HG02852 (cell line): Measurements from ENCODE around the gene SMIM1.
"Not testable (repeated sequence)": the region's sequence is repeated elsewhere in the genome, so short reads cannot be mapped to it uniquely, and the experiment has no call there.

Source experiments
- ATAC-seq: cut with Tn5 transposase; IDR thresholded peaks from one replicate; pipeline ENCODE4 v1.9.1; 2021; ENCODE audit warnings: mild to moderate bottlenecking, moderate library complexity; ENCODE audit not compliant: unreplicated experiment

SMIM1 gene, protein sequence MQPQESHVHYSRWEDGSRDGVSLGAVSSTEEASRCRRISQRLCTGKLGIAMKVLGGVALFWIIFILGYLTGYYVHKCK

DNA sequence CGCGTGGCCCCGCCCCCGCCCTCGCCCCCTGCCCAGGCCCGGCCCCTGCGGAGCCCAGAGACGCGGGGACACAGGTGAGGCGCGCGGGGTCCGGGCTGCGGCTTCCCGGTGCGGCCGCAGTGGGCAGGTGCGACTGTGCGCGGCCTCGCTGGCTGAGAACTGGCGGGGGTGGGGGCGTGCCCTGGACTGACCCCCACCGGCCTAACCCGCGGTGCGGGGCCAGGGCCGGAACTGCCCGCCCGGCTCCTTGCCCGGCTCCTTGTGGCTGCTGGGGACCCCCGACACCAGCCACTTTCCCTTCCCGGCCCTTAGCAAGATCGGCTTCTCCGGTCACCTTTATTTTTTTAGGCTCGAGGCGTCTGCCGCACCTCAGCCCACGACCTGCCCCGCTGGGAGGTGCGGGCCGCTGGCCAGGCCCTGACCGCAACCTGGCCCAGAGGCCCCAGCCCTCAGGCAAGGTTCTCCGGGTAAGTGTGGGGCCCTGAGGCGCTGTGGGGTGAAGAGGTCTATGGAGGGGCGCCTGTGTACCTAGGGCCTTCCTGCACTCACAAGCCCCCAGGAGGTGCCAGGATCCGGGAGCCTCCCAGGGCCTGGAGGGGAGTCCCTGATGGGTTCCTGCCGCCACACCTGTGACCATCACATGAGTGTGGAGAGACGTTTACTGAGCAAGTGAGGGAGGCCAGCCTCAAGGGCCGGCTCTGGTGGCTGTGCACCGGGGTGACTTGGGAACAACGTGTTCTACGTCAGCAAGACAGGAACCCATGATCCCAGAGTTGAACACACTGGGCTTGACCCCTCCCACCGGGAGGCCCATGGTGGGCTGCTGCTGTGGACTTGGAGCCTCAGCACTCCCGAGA is at the start of gene SMIM1:
TSS of gene SMIM1 (plus strand) at position 35 of the 857 bp plus-strand sequence. CDS start 2,625 bp downstream, outside the sequence.
- peak; percentile 4 for ATAC-seq

DNA sequence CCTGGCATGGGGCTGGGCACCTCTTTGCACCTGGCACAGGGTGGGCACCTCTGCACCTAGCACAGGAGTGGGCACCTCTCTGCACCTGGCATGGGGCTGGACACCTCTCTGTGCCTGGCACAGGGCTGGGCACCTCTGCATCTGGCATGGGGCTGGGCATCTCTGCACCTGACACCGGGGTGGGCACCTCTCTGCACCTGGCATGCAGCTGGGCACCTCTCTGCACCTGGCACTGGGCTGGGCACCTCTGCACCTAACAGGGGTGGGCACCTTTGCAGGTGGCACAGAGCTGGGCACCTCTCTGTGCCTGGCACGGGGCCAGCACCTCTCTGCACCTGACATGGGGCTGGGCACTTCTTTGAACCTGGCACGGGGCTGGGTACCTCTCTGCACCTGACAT is 49.7 kb upstream of the SMIM1 start:
- ATAC-seq = no peak

DNA sequence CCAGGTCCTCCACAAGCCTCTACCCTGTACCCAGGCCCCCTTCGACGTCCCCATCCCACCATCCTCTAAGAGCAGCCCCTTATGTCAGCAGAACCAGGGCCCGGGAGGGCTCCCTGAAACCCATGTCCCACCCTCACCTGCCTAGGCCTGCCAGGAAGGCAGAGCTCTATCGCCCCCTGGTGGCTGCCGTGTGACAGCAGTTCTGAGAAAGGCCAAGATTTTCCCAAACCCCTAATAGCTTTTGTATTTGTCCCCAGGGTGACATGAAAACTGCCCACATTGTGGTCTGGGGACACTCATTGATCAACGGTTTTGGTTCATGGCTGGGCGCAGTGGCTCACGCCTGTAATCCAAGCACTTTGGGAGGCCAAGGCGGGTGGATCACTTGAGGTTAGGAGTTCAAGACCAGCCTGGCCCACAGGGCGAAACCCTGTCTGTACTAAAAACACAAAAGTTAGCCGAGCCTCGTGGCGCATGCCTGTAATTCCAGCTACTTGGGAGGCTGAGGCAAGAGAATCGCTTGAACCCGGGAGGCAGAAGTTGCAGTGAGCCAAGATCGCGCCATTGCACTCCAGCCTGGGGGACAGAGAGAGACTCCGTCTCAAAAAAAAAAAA is 48.0 kb upstream of the SMIM1 start:
- not testable (repeated sequence) for ATAC-seq

DNA sequence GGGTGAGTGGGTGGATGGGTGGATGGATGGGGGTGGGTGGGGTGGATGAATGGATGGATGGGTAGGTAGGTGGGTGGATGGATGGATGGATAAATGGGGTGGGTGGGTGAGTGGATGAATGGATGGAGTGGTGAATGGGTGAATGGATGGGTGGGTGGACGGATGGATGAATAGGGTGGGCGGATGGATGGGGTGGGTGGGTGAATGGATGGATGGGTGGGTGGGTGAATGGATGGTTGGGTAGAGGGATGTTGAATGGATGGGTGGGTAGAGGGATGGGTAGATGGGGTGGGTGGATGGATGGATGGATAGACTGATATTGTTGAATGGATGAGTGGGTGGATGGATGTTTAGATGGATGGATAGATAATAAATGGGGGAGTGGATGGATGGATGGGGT is 47.2 kb upstream of the SMIM1 start:
- ATAC-seq = no peak

DNA sequence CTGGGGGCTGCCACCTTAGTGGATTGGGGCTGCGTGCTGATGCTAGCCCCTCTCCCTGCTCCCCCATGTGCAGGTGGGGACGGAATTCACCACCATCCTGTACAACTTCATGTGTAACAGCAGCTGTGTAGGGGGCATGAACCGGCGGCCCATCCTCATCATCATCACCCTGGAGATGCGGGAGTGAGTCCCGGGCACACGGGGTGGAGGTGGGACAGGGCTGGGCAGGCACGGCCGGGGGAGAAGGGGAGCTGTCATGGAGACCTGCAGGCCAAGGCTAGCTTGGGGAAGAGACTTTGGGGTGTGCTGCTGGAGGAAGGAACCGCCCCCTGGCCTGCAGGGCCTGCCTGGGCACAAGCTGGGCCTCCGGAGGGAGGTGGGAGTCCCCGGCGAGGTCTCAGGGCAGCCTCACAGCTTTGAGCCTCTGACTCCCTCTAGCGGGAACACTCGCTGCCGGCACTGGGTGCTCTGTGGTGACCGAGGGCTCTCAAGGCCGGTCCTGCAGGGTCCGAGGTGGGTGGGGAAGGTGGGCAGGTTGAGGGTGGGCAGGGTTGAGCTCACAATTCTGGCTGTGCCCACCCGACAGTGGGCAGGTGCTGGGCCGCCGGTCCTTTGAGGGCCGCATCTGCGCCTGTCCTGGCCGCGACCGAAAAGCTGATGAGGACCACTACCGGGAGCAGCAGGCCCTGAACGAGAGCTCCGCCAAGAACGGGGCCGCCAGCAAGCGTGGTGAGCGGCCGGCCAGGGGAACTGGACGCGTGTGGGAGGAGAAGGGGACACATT is 45.3 kb upstream of the SMIM1 start:
- ATAC-seq = no peak

DNA sequence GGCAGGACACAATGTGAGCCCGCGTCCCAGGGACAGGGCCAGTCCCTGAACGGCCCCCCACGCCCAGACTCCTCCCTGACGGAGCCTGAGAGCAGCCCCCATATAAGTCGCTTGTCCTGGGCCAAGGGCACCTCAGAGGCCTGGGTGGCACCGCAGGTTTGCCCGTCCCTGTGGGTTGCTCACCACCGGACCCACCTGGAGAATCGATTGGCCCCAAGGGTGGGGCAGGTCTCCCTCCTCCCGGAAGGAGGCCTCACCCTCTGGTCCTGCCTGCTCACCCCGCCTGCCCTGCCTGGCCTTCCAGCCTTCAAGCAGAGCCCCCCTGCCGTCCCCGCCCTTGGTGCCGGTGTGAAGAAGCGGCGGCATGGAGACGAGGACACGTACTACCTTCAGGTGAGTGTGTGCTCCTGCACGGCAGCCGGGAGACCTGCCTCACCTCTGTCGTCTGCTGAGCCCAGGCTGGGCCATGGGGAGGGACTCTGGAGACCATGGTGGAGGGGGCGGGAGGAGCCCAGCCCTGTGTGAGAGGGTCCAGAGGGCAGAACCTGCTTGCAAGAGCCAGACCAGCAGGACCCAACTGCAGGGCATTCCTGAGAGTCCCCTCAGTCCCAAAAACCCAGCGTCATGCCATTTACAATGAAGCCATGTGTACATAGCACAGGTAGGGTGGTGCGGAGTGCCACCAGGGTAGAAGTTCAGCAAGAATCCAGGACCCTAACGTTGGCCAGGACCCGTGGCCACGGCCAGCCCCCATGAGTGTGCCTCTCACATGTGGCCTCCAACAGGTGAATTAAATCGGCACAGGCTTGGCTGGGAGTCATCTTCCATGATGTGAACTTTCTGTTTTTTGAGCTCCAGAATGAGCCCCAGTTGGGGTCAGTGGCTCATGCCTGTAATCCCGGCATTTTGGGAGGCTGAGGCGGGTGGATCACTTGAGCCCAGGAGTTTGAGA is 44.4 kb upstream of the SMIM1 start:
- no peak for ATAC-seq

DNA sequence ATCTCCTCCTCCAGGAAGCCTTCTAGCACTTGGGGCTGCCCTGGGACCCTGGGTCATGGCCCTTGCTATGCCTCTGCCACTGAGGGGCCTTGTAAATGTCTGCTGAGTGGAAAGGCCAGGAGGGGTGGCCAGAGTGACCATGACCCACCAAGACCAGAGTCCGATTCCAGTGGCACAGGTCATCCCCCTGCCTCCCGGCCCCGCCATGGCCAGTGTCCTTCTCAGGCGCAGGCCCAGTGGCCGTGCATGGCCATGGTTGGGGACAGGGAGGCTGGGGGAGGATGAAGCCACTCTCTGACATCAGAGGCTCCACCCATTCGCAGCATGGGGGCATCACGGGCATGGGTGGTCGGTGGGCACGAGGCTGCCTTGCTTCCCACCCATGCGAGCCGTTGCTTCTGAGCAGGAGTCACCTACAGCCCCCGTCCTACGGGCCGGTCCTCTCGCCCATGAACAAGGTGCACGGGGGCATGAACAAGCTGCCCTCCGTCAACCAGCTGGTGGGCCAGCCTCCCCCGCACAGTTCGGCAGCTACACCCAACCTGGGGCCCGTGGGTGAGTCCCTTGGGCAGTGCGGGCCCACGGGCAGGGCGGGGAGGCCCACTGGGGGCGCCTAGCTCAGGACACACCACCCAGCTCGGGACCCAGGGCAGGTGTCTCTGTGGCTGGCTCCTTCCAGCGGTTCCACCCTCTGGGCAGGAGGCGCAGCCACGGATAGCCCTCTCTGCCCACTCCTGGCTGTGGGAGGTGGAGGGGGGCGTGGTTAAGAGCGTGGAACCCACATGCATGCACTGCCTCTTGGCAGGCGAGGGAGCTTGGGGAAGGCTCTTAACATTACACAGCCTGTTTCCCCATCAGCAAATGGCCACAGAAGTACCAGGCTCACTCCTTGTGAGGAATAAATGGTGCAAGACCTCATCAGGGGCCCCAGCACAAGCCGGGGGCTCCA is 42.7 kb upstream of the SMIM1 start:
- ATAC-seq = no peak

DNA sequence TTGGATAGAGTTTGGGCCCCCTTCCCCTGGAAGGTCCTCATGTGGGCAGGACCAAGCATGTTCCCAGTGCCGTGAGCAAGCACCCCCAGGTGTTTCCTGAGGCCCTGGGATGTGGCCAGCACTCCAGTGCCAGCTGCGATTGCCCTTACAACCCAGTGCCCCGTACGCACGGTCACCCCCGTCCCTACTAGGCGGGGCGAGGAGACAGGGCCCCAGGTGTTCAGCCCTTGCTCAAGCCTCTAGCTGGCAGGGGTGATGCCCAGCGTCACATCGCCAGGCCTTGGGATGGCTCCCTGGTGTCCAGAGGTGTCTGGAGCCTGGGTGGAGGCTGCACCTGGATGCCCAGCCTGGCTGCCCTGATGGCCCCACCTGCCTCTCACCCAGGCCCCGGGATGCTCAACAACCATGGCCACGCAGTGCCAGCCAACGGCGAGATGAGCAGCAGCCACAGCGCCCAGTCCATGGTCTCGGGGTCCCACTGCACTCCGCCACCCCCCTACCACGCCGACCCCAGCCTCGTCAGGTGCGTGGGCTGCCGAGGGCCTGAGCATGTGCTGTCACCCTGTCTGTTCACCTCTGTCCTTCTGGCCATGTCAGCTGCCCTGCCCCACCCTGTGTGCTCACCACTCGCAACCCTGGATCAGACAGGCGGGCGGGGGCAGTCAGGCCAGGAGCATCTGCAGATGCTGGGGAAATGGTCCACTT is 41.9 kb upstream of the SMIM1 start:
- no peak for ATAC-seq

DNA sequence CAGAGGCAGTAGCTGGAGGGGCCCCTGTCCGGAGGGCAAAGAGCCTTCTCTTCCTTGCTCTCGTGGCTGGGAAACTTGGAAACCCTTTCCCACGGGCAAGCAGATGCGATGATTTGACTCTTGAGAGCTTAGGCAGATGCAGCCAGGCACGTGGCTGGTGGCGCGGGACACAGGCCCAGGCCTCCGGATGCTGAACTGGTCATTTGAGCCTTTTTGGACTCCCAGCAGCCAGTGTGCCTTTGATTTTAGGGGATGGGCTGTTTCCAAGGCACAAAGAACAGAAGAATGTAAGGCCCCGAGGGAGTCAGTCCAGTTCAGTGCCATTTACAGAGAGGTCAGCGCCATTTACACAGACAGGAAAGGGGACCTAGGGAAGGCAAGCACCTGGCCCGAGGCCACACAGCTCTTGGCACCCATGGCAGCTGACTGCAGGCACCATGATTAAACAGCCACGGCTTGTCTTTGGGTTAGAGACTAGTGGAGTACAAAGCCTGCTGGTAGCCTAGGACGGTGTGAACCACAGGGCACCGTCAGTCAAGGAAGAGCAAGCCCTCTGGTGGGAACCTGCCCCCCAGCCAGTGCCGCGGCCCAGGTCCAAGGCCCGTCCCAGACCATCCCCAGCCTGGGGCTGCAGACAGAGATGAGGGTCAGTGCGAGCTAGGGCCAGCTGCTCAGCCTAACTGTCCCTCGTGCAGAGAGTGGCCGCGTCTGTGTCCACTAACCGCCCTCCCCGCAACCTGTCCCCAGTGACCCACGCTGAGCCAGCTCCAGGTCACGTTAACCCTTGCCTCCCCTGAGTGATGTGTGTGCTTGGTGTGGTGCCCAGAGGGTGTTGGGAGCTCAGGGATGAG is 40.7 kb upstream of the SMIM1 start:
- ATAC-seq = no peak

DNA sequence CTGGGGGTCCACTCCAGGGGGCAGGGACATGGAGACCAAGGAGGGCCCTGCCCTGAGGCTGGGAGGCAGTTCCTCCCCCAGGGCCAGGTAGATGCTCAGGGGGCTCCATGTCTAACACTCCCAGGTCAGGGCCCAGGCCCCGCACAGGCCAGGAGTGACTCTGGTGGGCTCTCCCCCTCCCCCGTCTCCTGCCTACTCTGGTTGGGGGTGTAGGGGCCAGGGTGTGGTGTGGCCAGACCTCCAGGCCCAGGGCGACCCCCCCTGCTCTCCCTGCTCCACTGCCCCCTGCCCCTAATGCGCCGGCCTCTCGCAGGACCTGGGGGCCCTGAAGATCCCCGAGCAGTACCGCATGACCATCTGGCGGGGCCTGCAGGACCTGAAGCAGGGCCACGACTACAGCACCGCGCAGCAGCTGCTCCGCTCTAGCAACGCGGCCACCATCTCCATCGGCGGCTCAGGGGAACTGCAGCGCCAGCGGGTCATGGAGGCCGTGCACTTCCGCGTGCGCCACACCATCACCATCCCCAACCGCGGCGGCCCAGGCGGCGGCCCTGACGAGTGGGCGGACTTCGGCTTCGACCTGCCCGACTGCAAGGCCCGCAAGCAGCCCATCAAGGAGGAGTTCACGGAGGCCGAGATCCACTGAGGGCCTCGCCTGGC is 40.0 kb upstream of the SMIM1 start:
- ATAC-seq = no peak

DNA sequence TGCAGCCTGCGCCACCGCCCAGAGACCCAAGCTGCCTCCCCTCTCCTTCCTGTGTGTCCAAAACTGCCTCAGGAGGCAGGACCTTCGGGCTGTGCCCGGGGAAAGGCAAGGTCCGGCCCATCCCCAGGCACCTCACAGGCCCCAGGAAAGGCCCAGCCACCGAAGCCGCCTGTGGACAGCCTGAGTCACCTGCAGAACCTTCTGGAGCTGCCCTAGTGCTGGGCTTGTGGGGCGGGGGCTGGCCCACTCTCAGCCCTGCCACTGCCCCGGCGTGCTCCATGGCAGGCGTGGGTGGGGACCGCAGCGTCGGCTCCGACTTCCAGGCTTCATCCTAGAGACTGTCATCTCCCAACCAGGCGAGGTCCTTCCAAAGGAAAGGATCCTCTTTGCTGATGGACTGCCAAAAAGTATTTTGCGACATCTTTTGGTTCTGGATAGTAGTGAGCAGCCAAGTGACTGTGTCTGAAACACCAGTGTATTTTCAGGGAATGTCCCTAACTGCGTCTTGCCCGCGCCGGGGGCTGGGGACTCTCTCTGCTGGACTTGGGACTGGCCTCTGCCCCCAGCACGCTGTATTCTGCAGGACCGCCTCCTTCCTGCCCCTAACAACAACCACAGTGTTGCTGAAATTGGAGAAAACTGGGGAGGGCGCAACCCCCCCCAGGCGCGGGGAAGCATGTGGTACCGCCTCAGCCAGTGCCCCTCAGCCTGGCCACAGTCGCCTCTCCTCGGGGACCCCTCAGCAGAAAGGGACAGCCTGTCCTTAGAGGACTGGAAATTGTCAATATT is 39.3 kb upstream of the SMIM1 start:
- ATAC-seq = no peak

DNA sequence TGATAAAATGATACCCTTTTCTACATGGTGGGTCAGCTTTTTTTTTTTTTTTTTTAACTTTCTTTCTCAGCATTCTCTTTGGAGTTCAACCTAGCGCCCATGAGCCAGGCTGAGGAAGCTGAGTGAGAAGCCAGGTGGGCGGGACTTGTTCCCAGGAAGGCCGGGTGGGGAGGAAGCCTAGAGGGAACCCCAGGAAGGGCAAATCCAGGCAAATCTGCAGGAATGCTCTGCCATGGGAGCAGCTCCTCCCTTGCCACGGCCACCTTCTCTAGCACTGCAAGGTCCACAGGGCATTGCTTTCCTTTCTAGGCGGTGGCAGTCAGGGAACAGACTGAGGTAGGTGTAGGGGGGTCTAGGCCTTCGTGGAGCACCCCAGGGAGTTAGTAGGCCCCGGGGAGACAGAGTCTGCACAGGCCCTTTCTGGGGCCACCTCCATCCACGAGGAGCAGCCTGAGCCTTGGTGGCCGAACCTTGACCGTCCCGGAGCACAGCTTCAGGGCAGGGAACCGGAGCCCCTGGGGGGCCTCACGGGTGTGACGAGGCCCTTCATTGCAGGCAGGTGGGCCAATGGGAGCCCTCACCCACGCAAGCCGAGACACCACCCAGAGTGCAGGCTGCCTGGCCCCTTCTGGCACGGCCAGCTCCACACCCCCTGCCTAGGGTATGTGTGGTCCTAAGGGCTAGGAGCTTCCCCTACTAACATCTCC is 38.5 kb upstream of the SMIM1 start:
- no peak for ATAC-seq

DNA sequence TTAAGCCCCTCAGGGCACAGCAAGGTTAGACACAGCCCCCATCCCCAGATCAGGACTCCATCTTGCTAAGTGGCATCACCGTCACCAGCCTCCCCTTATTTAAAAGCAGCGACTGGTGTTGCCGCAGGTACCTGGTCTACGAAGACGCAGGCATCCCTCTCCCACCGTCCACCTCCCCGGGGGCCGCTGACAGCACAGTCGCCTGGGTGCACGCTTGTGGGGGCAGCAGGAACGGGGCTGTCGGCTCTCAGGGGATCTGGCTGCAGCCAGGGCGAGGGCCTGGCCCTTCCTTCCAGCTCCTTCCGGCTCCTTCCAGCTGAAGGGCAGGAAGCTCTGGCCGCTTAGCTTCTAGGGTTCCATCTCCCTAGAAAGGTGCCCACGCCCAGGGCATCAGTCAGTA is 37.9 kb upstream of the SMIM1 start:
- ATAC-seq = no peak

DNA sequence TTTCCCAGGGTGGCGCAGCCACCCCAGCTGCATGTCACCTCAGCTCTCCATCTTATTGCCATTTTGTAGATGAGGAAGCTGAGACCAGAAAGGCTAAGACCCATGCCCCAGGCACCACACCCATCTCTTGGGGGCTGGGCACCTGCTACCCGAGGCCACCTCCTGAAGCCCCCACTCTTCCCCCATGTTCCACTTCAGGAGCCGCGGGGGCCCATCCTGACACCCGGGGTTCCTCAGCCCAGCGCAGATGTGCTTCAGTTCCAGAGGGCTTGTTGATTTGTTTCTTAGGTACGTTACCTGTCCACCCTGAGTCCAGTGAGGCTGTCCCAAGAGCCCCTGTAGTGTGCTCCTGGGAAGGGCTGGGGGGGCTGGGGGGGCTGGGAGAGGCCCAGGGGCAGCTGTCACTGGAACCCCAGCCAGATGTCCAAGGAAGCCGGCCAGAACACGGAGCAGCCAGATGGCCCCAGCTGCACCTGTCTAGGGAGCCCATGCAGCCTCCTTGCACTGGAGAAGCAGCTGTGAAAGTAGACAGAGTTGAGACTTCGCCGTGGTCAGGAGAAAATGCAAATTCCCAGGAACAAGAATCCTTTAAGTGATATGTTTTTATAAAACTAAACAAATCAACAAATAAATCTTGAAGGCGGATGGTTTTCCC is 37.4 kb upstream of the SMIM1 start:
- no peak for ATAC-seq

DNA sequence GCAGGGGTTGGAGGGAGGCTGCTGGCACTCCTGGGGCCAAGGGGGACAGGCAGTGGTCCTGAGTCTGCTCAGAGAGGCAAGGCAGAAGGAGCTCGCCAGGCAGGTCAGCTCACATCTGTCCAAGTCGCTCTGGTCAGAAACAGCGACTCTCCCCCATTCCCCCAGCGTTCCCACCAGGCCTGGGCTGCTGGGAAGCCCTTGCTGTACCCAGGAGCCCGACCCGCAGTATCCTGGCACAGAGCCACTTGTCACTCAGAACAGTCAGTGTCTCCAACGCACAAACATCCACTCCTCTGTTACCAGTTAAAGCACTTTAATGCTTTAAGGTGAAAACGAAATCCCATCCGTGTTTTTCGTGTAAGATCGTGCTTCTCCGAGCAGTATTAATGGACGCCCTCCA is 36.9 kb upstream of the SMIM1 start:
- no peak for ATAC-seq
